Fibroblast of the aortic adventitia (primary cell): ENCODE measurements around the gene ZSCAN16. TPM values are rescaled to one million over a fixed set of nuclear protein-coding genes. Genes with fewer than 3 reads are reported as not detected.
A peak's percentile ranks its signal among the peaks of the same experiment; 100 is the strongest.

Source experiments
- DNase-seq: peaks from one replicate; pipeline ENCODE4 v3.0.0-alpha.2; 2010; ENCODE audit warnings: low read depth
- H3K4me3 ChIP-seq: 2 replicates; pipeline ENCODE4 v1.5.1; 2011; ENCODE audit warnings: low read depth, mild to moderate bottlenecking, control low read depth, low read length, moderate library complexity
- total RNA-seq: library from RNA; depleted of rRNA; stranded (reverse); fragments of >200 nt; gene quantifications from 2 replicates; pipeline ENCODE4 v1.2.3, GENCODE V29; 2012; ENCODE audit warnings: low replicate concordance
- TF ChIP-seq, protein P1 (sequence below): IDR thresholded peaks from 2 replicates; pipeline ENCODE4 v1.5.1; 2011; ENCODE audit warnings: mild to moderate bottlenecking, low read length, control low read depth, inconsistent platforms; ENCODE audit not compliant: insufficient read depth

Gene ZSCAN16
- total RNA-seq, 1 donor, result 4.2 TPM

DNA sequence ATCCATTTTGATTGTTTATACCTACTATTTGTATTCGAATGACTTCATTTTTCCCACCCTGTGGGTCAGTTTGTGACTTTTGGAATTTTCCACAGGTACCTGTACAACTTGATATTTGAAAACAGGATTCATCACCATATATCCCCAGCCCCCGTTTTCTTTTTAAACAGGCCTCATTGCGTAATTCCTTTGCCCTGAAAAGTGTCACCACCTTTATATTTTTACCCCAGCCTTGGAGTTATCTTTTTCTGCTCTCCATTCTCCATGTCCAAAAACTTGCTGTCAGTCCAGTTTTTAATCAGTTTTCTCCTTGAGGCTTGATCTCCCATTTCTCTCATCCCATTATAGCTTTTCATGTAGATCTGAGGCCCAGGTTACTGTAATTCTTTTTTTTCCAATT is 33.9 kb downstream of the ZSCAN16 start:
- no peak for DNase-seq
- no peak overlapping the region for H3K4me3 ChIP-seq
- TF ChIP-seq, protein P1, sequence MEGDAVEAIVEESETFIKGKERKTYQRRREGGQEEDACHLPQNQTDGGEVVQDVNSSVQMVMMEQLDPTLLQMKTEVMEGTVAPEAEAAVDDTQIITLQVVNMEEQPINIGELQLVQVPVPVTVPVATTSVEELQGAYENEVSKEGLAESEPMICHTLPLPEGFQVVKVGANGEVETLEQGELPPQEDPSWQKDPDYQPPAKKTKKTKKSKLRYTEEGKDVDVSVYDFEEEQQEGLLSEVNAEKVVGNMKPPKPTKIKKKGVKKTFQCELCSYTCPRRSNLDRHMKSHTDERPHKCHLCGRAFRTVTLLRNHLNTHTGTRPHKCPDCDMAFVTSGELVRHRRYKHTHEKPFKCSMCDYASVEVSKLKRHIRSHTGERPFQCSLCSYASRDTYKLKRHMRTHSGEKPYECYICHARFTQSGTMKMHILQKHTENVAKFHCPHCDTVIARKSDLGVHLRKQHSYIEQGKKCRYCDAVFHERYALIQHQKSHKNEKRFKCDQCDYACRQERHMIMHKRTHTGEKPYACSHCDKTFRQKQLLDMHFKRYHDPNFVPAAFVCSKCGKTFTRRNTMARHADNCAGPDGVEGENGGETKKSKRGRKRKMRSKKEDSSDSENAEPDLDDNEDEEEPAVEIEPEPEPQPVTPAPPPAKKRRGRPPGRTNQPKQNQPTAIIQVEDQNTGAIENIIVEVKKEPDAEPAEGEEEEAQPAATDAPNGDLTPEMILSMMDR, result no peak

GRCh38 chr6:28159029-28159607 is 34.7 kb downstream of the ZSCAN16 start:
- no peak overlapping the region for H3K4me3 ChIP-seq
- DNase-seq, result no peak
- TF ChIP-seq, protein P1, result no peak

DNA sequence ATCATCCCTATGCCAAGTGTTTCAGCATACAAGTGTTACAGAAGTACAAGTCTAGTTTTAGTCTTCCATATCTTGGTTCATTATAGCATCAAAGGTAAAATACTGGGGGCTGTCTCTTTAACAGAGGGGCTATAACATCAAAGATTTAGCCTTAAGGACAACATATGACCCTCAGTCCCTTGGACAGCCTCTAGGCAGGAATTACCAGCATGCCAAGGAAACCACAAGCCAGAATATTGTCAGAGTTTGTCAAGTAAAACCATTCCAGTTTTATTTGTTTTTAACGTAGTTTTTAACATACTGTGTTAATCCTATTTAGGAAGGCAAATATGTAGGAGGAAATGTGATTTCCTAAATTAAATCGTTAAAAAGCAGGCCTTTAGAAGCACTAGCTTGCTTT is 35.8 kb downstream of the ZSCAN16 start:
- TF ChIP-seq, protein P1, result no peak
- no peak overlapping the region for H3K4me3 ChIP-seq
- no peak for DNase-seq

- peak; percentile 59 for DNase-seq
- H3K4me3 ChIP-seq, result peak overlapping the region; percentile 72
- TF ChIP-seq, protein P1, result no peak
Observed at GRCh38 chr6:28161410-28162079, 37.1 kb downstream of the ZSCAN16 start.

DNA sequence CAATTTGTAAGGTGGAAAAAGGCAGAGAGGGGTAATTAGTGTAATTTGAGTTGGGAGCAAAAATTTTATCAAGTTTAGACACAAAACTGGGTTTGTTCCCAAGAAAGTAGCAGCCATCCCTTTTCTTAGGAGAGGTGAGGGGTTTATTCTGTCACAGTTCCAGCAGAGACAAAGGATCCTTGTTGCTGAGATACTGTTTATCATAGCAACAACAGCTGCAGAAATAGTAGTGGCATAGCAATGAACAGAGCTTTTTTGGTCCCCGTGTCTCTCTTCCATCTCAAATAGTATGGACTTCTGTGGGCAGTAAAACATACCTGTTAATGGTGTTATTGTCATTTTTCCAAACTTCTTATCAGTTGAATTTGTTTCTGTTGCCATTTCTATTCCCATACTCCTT is 41.2 kb downstream of the ZSCAN16 start:
- no peak overlapping the region for H3K4me3 ChIP-seq
- TF ChIP-seq, protein P1, result no peak
- no peak for DNase-seq

DNA sequence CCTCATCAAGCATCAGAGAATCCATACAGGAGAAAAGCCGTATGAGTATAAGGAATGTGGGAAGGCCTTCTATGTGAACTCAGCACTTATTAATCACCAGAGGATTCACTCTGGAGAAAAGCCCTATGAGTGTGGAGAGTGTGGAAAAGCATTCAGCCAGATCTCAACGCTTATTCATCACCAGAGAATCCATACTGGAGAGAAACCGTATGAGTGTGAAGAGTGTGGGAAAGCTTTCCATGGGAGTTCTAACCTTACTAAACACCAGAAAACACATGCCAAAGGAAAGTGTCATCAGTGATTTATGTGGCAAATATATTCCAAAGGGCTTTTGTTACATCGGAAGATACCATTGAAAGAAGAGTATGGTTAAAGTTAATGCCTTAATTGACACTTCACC is 42.7 kb downstream of the ZSCAN16 start:
- no peak overlapping the region for H3K4me3 ChIP-seq
- DNase-seq, result peak; percentile 66
- TF ChIP-seq, protein P1, result no peak
